ENCODE data around the gene BTBD9.

GRCh38 chr6:38406096-38406495 lies 233.6 kb downstream of the BTBD9 start:
- TF ChIP-seq POLR2A (IDR thresholded peaks at IDR 0.05), result no peak
- no peak for TF ChIP-seq CTCF (IDR thresholded peaks at IDR 0.05)

All from lower leg skin (tissue), 3 donors.